AG20443 (cell line): Measurements from ENCODE around the gene NEDD8.
A peak's percentile ranks its signal among the peaks of the same experiment; 100 is the strongest.

Source experiments
- DNase-seq: peaks from one replicate; pipeline ENCODE4 v3.0.0; 2012; ENCODE audit warnings: low spot score, mixed read lengths

NEDD8 gene

GRCh38 chr14:24263848-24264247, 31.7 kb upstream of the NEDD8 start:
- DNase-seq, result no peak

DNA sequence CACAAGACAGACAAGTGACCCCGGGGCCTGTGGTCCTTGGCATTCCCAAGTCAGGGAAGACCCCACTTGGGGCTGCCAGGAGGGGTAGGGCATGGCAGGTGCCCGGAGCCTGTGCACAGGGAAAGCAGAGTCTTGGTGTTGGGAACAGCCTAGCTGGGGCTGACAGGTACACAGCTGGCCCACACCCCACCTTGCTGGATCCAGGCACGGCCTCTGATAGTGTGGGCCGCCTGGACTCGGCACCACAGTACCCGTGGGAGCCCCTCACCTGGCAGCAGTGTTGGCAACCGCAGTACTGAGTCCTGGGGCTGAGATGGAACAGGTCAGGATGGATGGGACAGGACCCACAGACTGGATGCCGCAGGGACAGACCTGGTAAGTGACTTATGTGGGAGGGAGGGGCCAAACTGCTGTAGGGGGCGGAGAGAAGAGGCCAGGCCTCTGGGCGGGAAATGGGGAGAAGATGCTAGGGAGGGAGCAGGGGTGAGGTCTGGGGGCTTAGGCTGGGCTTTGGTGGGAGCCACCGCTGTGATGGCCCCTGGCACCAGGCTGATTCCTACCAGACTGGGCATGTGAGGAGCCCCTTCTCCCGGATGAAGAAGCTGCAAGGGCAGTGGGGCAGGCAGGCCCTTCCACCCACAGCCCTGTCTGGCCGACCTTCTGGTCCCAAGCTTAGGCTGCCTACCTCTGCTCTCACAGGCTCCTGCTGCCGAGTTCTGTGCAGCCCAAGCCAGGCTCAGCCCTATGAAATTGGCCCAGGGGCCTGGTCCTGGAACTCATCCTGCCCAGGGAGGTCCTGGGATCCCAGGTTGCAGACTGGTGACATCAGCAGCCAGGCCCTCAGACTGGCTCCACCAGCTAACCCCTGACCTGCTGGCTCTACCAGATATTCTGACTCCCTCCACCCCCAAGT, 30.9 kb upstream of the NEDD8 start, which contains the start of gene TGM1:
TSS of gene TGM1 (minus strand) at position 357 of the 913 bp plus-strand sequence. CDS start 825 bp downstream, outside the sequence.
- DNase-seq, result no peak

DNA sequence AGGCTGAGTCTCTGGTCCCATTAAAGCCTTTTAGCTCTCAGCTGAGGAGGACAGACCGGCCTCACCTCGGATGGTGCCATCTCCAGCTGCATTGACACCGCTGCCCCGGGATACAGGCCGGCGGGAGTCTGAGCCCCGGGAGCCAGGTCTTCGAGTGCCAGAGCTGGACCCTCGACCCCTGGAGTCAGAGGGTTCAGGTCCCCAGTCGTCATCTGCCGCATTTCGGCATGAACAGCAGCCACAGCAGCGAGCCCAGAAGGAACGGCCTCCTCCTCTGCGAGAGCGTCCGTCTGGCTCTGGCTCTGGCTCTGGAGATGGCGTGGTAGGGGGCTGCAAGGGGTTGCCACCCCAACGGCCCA, 29.8 kb upstream of the NEDD8 start:
- DNase-seq, result no peak

- no peak for DNase-seq
Observed at GRCh38 chr14:24261256-24261968, 29.2 kb upstream of the NEDD8 start.

DNA sequence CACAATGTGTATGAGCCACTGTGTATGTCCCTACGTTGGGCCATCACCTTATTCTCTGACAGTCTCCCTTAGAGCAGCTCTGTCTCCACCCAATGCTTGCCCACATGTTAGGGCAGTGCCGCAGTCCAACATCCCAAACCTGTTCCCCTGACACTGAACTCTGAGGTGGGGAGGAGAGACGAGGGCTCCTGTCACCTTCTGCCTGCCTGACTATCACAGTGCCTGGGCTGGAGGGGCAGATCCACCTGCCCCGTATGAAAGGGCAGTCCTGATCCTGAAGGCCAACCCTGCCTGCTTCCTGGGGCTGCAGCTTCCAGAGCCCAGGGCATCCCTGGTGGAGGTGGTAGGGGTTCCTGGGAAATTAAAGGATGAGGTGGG, 28.6 kb upstream of the NEDD8 start:
- no peak for DNase-seq

DNA sequence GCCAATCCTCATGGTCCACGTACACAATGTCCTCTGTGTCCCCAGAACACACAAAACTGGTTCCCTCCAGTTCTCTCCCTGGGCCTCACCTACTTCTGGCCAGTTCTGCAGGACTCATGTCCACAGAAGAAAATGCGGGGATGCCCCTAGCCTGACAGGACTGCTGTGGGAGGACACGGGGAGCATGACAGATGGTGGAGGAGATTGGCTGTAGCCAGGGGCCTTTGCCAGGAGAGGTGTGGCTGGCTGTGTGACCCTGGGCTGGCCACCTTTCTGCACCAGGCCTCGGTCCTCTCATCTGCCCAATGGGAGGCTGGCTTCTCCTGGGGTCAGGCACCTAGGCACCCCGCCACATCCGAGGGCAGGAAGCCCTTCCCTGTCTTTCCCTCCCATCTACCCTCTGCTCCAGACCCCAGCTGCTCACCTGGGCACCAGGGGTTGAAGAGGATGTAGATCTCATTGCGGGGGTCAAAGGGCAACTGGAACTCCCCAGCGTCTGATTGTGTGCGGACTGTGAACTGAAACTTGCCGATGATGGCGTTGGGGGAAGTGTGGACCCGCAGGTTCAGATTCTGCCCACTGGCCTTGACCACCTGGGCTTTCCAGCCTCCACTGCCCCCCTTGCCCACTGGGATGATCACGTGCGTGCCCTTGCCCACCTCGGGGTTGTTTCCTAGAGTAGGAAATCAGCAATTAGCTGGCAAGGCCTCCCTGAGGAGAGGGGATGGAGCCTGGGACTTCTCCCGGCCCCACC, 28.0 kb upstream of the NEDD8 start:
- no peak for DNase-seq

GRCh38 chr14:24259282-24260025, 27.3 kb upstream of the NEDD8 start:
- peak; percentile 90 for DNase-seq

DNA sequence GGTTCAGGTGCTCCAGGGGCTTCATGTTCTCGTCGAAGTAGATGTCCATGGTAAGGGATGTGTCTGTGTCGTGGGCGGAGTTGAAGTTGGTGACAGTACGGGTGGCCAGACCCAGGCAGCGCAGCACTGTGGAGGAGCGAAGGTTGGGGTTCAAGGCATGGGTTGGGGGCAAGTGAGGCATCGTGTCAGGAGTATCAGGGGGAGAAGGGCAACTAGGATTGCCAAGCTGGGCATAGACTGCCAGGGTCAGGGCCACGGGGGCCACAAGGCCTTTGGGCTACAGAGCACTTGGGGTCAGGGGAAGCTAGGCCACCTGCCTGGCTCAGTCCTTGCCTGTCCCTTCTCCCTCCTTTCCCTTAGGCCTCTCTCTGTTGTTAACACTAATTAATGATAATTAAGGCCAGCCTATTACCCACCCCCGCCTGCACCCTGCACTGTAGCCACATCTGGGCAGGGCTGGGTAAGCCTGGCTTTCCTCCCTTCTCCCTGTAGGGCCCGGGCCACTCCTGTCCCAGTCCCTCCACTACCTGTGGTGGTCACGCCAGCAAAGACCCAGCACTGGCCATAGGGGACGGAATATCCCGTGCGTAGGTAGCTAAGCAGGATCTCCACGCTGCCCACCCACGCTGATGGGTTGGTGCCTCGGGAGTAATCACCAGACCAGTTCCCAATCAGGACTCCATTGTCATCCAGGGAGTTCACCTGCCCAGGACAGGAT, 26.5 kb upstream of the NEDD8 start:
- DNase-seq, result no peak

- DNase-seq, result no peak
Observed at GRCh38 chr14:24258119-24258518, 26.0 kb upstream of the NEDD8 start.

GRCh38 chr14:24256960-24257359, 24.8 kb upstream of the NEDD8 start:
- peak; percentile 36 for DNase-seq

DNA sequence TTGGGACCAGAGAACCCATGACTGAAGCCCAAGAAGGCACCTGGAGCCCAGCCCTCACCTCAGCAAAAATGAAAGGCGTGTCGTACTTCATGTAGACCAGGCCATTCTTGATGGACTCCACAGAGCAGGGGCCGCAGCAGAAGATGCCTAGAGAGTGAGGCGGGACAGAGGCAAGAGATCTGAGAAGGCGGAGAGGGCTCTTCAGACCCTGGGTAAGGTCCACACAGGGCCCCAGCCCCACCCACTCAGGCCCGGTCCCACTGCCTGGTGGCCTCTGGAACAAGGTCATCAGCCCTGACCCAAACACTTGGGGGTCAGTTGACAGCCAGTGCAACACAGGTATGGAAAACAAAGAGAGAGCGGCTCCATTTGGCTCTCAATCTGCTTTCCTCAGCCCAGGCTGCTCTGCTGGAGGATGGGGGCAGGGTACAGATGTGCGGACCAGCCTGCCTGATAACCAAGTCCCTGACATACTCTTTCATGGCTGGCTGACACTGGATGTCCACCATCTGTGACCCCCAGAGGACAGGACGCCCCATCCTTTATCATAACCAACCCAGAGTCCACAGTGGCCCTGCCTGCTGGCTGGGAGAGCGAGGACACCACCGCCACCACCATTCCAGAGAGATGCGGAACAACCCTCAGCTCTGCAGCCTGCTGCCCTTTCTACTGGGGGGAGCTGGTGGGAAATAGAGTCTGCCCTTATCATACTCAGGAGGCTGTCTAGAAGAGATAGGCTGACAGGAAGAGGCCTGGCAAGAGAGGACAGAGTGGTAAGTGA, 24.0 kb upstream of the NEDD8 start:
- no peak for DNase-seq

- DNase-seq, result no peak
Observed at GRCh38 chr14:24255438-24255837, 23.3 kb upstream of the NEDD8 start.

DNA sequence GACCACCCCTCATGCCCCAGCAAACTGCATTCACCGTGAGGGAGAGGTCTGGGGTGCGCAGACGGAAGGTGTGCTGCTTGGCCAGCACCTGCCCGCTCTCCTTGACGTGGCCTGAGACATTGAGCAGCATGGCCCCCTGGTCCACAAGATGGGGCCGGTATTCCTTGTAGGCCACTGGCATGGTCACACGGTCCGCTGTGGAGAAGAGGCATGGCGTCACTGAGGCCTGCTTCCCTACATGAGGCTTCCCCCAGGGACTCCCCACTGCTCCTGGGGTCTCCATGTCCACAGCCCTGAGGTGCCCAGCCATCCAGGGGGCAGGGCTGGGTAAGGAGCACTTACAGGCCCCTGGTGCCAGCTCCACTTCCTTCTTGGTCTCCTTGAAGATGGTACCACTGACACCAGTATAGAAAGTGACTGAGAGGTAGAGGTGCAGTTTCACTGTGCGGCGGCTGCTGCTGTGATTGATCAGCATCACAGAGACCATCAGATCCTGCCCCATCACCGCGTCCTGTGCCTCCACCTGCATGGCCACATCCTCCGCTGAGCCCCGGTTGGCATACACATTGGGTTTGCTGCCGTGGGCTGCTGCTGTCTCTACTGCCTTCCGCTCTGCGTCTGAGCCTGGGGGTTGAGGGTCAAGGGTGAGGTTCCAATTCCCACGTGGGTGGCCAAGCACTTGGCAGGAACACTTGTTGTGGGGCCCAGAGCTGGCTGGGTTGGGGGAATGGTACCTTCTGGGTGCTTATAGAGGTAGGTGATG, 22.6 kb upstream of the NEDD8 start:
- DNase-seq, result no peak

DNA sequence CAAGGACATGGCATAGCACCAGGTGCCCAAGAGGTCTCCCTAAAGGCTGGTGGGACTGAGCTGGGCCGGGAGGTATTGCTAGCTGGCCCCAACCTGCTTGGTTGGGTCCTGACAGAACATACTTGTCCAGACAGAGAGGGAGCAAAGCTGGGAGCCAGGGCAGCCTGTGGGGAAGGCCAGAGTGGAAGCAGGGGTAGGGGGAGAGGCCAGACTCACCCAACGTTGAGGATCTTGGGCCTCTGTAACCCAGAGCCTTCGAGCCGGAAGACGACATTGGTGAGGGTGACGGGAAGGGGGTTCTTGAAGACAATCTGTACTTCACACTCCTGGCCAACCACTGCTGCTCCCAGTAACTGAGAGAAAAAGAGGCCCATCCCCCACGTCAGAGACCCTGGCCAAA, 21.8 kb upstream of the NEDD8 start:
- no peak for DNase-seq

DNA sequence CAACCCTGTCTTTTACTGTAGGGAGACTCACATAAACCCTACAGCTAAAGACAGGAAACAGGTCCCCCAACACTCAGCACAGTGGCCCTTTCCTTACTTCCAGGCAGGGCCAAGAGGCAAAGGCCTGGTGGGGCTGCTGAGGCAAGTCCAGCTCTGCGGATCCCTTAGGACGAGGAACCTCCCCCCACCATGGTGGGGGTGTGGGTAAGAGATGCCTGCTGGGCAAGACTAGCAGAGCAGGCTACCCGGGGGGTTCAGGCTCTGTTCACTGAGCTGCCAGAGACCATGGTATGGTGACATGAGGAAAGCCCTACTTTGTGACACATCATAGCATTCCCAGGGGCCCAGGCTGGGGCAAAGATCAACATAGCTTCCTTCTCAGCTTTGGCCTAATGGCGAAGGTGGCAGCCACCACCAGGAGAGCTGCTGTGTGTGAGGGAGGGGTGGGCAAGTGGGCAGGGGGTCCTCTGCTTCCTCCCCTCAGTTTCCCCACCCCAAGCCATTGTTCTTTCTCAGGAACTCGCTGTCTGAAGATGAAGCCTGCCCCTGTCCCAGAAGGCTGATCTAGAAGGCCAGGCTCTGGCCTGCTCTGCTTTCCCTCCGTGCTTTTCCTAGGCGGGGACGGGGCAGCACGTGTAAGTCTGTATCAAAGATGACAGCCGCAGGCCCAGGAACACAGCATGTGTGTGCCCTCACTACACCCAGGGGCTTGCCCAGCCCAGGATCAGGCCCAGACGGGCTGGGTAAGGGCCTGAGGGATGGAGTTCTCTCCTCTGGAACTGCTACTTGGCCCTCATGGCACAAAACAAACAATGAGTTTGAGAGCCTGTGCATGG, 20.3 kb upstream of the NEDD8 start:
- no peak for DNase-seq

- DNase-seq, result peak; percentile 63
Observed at GRCh38 chr14:24251880-24252288, 19.7 kb upstream of the NEDD8 start.

GRCh38 chr14:24250354-24250753, 18.2 kb upstream of the NEDD8 start:
- no peak for DNase-seq

- no peak for DNase-seq
Observed at GRCh38 chr14:24249230-24250021, 17.3 kb upstream of the NEDD8 start.
